ENCODE results near the gene CCDC51.
A peak's percentile ranks its signal among the peaks of the same experiment; 100 is the strongest.

The CCDC51 gene

DNA sequence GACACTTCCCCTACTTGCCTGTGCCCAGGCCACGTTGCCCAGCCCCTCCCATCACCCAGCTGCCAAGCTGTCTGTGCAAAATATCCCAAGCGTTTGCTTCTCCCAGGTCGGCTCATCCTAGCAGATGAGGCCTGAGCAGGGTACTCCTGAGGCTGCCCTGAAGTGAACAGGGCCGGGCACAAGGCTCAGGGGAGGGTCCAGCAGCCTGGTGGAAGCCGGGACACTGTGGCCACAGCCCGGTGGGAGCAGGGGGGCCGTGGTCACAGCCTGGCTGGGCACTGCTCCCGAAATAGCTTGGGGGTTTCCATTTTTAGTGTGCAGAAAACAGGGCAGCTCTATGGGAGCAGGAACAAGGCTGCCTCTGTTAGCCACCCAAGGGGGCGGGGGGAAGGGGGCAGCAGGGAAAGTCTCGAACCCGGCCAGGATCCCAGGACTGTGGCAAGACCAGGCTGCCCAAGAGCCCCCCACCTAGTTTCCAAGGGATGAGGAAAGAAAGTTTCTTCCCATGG lies 13.5 kb downstream of the CCDC51 start:
- H3K4me3 ChIP-seq (ENCODE audit: low read depth, low read length) = no peak overlapping the region
- in situ Hi-C loops (cut with HindIII; ENCODE audit: low sequenced_read_pairs) = no loop called here
- DNase-seq (ENCODE audit: low read depth, low spot score) = no peak
- TF ChIP-seq, protein P1, sequence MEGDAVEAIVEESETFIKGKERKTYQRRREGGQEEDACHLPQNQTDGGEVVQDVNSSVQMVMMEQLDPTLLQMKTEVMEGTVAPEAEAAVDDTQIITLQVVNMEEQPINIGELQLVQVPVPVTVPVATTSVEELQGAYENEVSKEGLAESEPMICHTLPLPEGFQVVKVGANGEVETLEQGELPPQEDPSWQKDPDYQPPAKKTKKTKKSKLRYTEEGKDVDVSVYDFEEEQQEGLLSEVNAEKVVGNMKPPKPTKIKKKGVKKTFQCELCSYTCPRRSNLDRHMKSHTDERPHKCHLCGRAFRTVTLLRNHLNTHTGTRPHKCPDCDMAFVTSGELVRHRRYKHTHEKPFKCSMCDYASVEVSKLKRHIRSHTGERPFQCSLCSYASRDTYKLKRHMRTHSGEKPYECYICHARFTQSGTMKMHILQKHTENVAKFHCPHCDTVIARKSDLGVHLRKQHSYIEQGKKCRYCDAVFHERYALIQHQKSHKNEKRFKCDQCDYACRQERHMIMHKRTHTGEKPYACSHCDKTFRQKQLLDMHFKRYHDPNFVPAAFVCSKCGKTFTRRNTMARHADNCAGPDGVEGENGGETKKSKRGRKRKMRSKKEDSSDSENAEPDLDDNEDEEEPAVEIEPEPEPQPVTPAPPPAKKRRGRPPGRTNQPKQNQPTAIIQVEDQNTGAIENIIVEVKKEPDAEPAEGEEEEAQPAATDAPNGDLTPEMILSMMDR (IDR thresholded peaks at IDR 0.05; ENCODE audit: low read depth, low read length) = no peak

DNA sequence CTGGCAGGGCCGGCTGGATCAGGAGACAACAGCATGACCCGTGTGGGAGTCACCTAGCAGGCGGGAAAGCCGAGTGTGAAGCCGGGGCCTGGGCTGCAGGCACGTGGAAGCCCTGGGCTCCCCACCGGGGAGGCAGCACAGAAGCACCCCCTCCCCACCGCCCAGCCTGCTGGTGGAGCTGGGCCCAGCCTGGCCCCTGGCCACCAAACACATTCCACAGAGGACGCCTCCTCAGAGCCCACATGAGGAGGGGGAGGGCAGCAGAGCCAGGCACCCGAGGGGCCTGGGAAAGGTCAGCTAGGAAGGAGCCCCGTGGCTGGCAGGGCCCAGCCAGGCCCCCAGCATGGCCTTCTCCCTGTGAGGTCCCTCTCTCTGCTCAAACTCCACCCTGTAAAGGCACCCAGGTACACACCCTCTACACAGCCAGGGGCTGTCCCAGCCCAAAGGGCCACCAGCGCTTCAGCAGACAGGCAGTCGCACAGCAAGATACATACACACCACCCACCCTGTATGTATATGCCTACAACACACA lies 14.6 kb downstream of the CCDC51 start:
- no peak for DNase-seq (ENCODE audit: low read depth, low spot score)
- in situ Hi-C loops (cut with HindIII; ENCODE audit: low sequenced_read_pairs) = no loop called here
- no peak overlapping the region for H3K4me3 ChIP-seq (ENCODE audit: low read depth, low read length)
- TF ChIP-seq, protein P1 (IDR thresholded peaks at IDR 0.05; ENCODE audit: low read depth, low read length) = no peak

DNA sequence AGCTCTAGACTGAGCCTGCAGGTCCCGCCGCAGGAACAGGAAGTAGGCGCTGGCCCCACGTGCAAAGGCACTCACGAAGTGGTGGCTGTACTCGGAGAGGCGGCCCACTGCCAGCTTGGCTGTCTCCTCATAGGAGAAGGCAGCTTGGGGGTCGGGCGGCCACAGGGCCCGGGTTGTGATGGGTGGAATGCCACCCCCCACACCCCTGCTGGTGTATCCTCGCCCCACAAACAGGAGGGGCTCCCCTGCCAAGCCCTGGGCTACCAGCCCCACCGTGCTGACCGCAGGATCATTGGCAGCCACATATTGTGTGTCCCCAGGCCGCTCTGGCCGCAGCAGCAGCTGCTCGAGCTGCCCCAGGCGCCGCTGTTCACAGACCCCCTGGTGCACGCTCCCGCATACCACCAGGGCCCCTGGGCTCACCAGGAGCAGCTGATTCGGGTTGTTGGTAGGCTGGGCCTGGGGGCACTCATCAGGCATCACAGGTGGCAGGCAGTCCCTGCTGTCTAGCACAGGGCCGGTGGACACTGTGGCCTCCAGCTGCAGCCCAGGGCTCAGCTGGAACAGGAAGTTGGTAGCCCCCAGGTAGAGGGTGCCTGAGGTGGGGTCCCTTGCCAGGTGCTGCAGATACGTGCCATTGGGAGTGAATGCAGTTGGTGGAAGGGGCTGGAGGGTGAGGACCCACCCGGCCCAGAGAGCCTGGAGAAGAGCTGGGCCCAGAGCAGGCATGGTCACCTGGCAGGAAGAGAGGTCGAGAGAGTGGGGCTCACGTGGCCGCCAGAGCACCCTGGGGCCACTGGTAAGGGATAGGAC lies 15.8 kb downstream of the CCDC51 start:
- H3K4me3 ChIP-seq (ENCODE audit: low read depth, low read length) = no peak overlapping the region
- DNase-seq (ENCODE audit: low read depth, low spot score) = no peak
- in situ Hi-C loops (cut with HindIII; ENCODE audit: low sequenced_read_pairs) = no loop called here
- TF ChIP-seq, protein P1 (IDR thresholded peaks at IDR 0.05; ENCODE audit: low read depth, low read length) = no peak

DNA sequence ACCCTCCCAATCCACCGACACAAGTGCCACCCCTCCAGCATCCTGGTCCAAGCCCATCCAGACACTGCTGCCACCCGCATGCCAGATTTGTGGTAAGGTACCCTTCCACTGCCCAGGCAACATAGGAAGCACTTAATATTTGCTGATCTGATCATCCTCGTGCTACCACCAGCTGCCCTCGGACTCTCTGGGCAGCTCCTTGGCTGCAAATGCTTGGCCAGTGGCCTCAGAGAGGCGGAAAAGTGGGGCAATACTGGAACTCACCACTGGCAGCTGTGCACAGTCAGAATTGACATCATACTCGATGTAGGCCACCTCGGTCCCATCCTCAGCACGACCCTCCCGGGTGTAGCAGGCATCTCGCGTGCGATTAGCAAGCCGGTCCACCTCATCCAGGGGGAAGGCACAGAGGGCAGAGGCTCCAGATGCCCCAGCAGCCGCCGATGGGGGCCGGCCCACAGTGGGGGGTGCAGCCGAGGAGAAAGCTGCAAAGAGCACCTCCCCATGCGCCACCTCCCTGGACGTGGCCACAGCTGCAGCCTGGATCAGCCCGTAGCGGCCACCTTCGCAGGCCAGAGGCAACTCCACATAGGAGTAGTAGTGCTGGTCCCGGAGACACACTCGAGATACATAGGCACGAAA lies 16.6 kb downstream of the CCDC51 start:
- no peak overlapping the region for H3K4me3 ChIP-seq (ENCODE audit: low read depth, low read length)
- TF ChIP-seq, protein P1 (IDR thresholded peaks at IDR 0.05; ENCODE audit: low read depth, low read length) = no peak
- DNase-seq (ENCODE audit: low read depth, low spot score) = no peak
- in situ Hi-C loops (cut with HindIII; ENCODE audit: low sequenced_read_pairs) = no loop called here

DNA sequence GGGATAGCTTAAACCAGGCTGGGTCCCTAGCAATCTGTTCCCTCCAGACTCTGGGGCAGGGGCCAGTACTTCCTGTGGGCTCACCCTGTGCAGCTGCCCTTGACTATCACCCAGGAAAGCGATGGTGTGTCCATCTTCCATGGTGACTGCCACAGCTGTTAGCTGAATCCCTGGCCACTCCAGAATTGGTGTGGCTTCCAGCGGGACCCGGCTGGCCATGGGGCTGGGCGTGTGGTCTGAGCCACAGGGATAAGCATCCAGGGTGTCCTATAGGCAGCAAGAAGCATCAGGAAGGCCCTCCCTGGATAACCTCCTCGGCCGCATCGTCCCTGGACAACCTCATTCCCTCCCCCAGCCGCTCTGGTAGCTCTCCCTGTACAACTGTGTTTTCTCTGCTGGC lies 17.2 kb downstream of the CCDC51 start:
- in situ Hi-C loops (cut with HindIII; ENCODE audit: low sequenced_read_pairs) = no loop called here
- no peak overlapping the region for H3K4me3 ChIP-seq (ENCODE audit: low read depth, low read length)
- TF ChIP-seq, protein P1 (IDR thresholded peaks at IDR 0.05; ENCODE audit: low read depth, low read length) = no peak
- DNase-seq (ENCODE audit: low read depth, low spot score) = no peak

DNA sequence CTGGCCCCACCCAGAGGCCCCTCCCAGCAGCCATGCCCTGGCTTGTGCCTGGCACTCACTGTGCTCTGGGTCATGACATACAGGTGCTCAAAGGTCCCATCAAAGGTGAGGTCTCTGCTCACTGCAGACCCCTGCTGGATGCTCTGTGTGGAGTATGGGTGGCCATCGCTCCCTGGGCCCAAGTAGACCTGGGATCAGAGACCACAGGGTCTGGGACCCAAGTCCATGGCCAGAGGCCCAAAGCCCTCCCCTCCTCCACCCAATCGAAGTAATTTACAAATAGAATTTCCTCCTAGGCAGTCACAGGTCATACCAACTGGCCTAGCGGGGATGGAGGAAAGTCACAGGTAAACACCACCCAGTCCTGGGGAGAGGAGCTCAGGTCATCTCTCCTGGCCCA lies 17.6 kb downstream of the CCDC51 start:
- no peak overlapping the region for H3K4me3 ChIP-seq (ENCODE audit: low read depth, low read length)
- TF ChIP-seq, protein P1 (IDR thresholded peaks at IDR 0.05; ENCODE audit: low read depth, low read length) = peak; percentile 6
- no peak for DNase-seq (ENCODE audit: low read depth, low spot score)
- in situ Hi-C loops (cut with HindIII; ENCODE audit: low sequenced_read_pairs) = no loop called here
